HG03097 (cell line): Measurements from ENCODE around the gene S100A13.
A peak's percentile ranks its signal among the peaks of the same experiment; 100 is the strongest.
"Not testable (repeated sequence)": the region's sequence is repeated elsewhere in the genome, so short reads cannot be mapped to it uniquely, and the experiment has no call there.

ENCODE experiments used
- ATAC-seq: cut with Tn5 transposase; IDR thresholded peaks from one replicate; pipeline ENCODE4 v1.9.1; 2021; ENCODE audit not compliant: unreplicated experiment, low FRiP score

S100A13 gene

GRCh38 chr1:153626904-153627714 is at the start of gene S100A13:
TSS of gene S100A13 (minus strand) at chr1:153627505. CDS start at chr1:153626472, 1,033 bp downstream.
- no peak for ATAC-seq

GRCh38 chr1:153673511-153673910 is 46.2 kb upstream of the S100A13 start:
- no peak for ATAC-seq

GRCh38 chr1:153671628-153672353 is 44.5 kb upstream of the S100A13 start:
- ATAC-seq = peak; percentile 11

- peak; percentile 95 for ATAC-seq
Observed at GRCh38 chr1:153670859-153671627, 43.7 kb upstream of the S100A13 start, which contains the start of gene ILF2. TSS of gene ILF2 (minus strand) at chr1:153670993. CDS start at chr1:153670922, 71 bp downstream.

GRCh38 chr1:153670257-153670858 is 43.1 kb upstream of the S100A13 start:
- no peak for ATAC-seq

- no peak for ATAC-seq
Observed at GRCh38 chr1:153669606-153670005, 42.3 kb upstream of the S100A13 start.

- ATAC-seq = not testable (repeated sequence)
Observed at GRCh38 chr1:153668672-153669071, 41.4 kb upstream of the S100A13 start.

- no peak for ATAC-seq
Observed at GRCh38 chr1:153667439-153667838, 40.1 kb upstream of the S100A13 start.

- no peak for ATAC-seq
Observed at GRCh38 chr1:153663211-153663610, 35.9 kb upstream of the S100A13 start.

- ATAC-seq = no peak
Observed at GRCh38 chr1:153662269-153662668, 35.0 kb upstream of the S100A13 start.

- no peak for ATAC-seq
Observed at GRCh38 chr1:153661111-153661708, 33.9 kb upstream of the S100A13 start.

- ATAC-seq = no peak
Observed at GRCh38 chr1:153659656-153660055, 32.4 kb upstream of the S100A13 start.

- ATAC-seq = no peak
Observed at GRCh38 chr1:153659175-153659534, 31.9 kb upstream of the S100A13 start.

GRCh38 chr1:153658400-153659174 is 31.3 kb upstream of the S100A13 start, which contains the start of gene SNAPIN:
TSS of gene SNAPIN (plus strand) at chr1:153658703. CDS start at chr1:153658744, 41 bp downstream.
- ATAC-seq = peak; percentile 83

- no peak for ATAC-seq
Observed at GRCh38 chr1:153655333-153655732, 28.0 kb upstream of the S100A13 start.

GRCh38 chr1:153652805-153653500 is 25.6 kb upstream of the S100A13 start:
- ATAC-seq = no peak

GRCh38 chr1:153651771-153652170 is 24.5 kb upstream of the S100A13 start:
- ATAC-seq = no peak

- no peak for ATAC-seq
Observed at GRCh38 chr1:153649863-153650235, 22.5 kb upstream of the S100A13 start.
